ENCODE results near the gene GTSE1. TPM values are rescaled to one million over a fixed set of nuclear protein-coding genes. Genes with fewer than 3 reads are reported as not detected.

The GTSE1 gene
- total RNA-seq, 2 experiments from 2014 or later = 91.9 to 101 TPM

DNA sequence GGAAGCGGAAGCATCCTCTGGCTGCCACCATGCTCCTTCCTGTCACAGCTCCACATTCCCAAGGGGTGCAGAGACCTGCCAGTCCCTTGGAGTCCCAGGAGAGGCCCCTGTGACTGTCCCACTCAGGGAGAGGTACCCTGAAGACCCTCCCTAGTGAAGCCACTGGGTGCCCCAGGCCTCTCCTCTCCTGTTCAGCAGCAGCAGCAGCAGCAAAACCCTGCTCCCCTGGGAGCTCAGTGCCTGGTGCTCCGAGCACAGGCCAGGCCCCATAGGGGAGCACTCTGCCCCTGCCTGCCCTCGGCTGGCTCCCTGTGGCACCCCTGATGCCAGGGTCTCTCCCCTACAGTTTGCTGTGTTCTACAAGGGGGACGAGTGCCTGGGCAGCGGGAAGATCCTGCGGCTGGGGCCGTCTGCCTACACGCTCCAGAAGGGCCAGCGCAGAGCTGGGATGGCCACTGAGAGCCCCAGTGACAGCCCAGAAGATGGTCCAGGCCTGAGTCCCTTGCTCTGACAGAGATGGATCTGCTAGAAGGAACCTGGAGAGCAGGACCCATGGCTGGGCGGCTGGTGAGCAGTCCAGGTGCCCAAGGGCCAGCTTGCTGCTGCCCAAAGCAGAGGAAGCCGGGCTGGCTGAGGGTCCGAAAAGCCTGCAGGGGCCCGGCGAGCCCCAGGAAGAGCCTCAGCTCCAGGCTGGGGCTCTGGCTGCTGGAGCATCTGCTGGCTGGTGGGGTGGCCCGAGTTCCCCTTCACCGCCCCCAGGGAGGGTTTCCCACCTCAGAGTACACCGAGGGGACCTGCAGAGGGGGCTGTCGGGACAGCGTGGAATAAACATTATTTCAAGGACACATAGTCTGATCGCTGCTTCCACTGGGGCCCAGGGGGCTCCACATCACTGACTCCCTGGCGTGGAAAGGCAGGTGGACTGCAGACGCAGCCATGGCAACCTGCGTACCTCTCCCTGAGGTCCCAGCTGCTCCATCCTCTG is 60.1 kb downstream of the GTSE1 start:
- no peak for ATAC-seq
- CTCF ChIA-PET = interaction anchor here (2.0 to 2.5 kb wide), 2 partner anchors 11 to 185 kb away, joined by 11 read pairs; no protein-coding TSS in a partner anchor
- DNase-seq = no peak
- H3K27me3 Mint-ChIP-seq = no peaks in the 10 kb centered on the region
- no peaks in the 10 kb centered on the region for H3K9me3 Mint-ChIP-seq (ENCODE audit: low read depth)
- no peak overlapping the region for H3K27ac Mint-ChIP-seq
- no peak overlapping the region for H3K4me3 Mint-ChIP-seq
- H3K36me3 Mint-ChIP-seq = no peaks in the 10 kb centered on the region
- no peaks in the 10 kb centered on the region for H3K4me1 Mint-ChIP-seq

DNA sequence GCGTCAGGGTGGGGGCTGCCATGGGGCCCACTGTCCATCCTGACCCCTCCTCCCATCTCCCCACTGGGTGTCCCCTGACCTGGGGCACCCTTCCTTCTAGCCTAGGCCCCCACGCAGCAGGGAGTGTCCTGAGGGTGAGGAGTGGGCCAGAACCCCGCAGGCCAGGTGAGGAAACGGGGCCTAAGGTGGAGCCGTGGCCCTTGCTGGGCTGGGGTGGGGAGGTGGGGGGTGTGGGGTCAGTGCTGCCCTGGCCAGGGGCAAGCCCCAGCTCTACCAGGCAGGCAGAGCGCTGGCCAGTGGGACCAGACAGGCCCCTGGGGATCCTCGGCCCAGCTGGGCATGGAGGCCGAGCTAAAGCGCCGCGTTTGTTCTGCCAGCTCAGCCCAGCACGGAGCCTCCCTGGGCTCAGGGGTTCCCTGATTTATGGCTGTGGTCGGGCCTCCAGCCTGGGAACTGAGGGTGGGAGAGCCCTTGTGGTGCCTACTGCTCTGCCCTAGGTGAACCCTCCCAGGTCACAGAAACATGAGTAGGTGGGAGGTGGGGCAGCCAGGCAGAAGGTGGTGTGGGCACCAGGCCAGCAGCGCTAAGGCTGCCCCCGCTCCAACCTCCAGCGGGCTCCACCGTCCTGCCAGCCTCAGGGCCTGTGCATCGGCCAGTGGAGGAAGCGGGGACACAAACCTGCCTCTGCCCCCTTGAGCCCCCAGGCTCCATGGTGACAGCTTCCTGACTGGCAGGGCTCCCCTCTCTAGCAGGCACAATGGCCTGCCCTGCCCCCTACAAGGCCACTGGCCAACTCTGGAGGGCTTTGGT is 61.2 kb downstream of the GTSE1 start:
- Mint-ChIP-seq H3K27ac (no peak overlapping the region), H3K36me3 (no peaks in the 10 kb centered on the region), H3K4me1 (no peaks in the 10 kb centered on the region), H3K4me3 (no peak overlapping the region), H3K9me3 (ENCODE audit: low read depth) (no peaks in the 10 kb centered on the region), H3K27me3 (no peaks in the 10 kb centered on the region)
- DNase-seq = no peak
- ATAC-seq = no peak
- CTCF ChIA-PET = interaction anchor here (1.0 kb wide), 1 partner anchor 10 kb away, joined by 3 read pairs; no protein-coding TSS in a partner anchor

DNA sequence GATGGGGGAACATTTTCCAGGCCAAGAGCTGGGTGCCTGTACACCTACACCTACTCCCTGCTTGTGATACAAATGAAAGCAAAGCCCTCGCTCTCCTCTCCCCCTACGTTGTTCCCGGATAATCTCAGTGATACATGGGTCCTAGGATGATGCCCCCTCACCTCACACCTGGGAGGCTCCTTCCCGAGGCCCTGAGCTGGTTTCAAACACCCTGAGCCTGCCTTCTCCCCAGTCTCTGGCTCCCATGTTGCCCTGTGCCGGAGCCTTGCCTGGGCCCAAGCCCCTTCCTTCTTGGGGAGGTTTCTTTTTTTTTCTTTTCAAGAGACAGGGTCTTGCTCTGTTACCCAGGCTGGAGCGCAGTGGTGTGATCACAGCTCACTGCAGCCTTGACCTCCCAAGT is 62.1 kb downstream of the GTSE1 start:
- no peaks in the 10 kb centered on the region for H3K27me3 Mint-ChIP-seq
- no peak overlapping the region for H3K4me3 Mint-ChIP-seq
- H3K4me1 Mint-ChIP-seq = no peaks in the 10 kb centered on the region
- H3K27ac Mint-ChIP-seq = peak overlapping the region; percentile 59
- H3K36me3 Mint-ChIP-seq = no peaks in the 10 kb centered on the region
- no peak for ATAC-seq
- CTCF ChIA-PET = interaction anchor here (1.0 kb wide), 1 partner anchor 9 kb away, joined by 3 read pairs; no protein-coding TSS in a partner anchor
- H3K9me3 Mint-ChIP-seq (ENCODE audit: low read depth) = no peaks in the 10 kb centered on the region
- DNase-seq = no peak

DNA sequence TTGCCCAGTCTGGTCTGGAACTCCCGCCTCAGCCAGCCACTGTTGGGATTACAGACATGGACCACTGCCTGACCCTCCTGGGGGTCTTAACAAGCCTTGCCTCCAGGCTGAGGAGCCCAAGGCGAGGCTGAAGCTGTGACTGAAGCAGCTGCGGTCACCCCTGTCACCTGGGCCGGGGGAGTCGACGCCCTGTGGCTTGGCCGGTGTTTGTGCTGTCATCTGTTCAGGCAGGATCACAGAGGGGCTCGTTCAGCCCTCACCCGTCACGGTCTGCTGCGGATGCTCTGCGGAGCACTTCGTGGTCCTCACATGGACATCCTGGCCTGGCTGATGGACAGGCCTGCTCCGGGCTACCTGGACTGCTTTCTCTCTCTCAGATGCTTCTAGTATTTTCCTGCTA is 62.7 kb downstream of the GTSE1 start:
- H3K4me1 Mint-ChIP-seq = no peaks in the 10 kb centered on the region
- DNase-seq (no peak), ATAC-seq (no peak)
- no peak overlapping the region for H3K27ac Mint-ChIP-seq
- CTCF ChIA-PET = no interaction called here
- no peaks in the 10 kb centered on the region for H3K27me3 Mint-ChIP-seq
- H3K36me3 Mint-ChIP-seq = no peaks in the 10 kb centered on the region
- no peak overlapping the region for H3K4me3 Mint-ChIP-seq
- H3K9me3 Mint-ChIP-seq (ENCODE audit: low read depth) = no peaks in the 10 kb centered on the region

DNA sequence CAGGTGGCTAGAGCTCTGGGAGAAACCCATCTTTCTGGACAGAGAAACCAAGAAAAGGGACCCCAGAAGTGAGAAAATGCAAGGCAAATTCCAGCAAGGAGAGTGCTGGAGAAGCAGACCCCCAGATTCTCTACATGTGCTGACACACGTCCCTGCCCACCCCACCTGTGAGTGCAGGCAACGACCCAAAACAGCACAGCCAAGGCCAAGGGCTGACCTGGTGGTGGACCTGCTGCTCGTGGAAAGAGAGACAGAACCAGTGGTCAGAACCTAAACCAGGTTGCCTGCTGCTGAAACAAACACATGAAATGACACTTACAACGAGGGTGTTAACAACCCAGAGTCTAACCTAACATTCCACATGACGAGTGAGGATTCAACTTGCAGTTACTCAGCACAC is 63.4 kb downstream of the GTSE1 start:
- Mint-ChIP-seq H3K4me3 (no peak overlapping the region), H3K27me3 (no peaks in the 10 kb centered on the region), H3K27ac (no peak overlapping the region), H3K36me3 (no peaks in the 10 kb centered on the region), H3K9me3 (ENCODE audit: low read depth) (no peaks in the 10 kb centered on the region), H3K4me1 (no peaks in the 10 kb centered on the region)
- ATAC-seq (no peak), DNase-seq (no peak)
- CTCF ChIA-PET = no interaction called here

- CTCF ChIA-PET = no interaction called here
- Mint-ChIP-seq H3K27me3 (no peaks in the 10 kb centered on the region), H3K27ac (no peak overlapping the region), H3K4me3 (no peak overlapping the region), H3K4me1 (no peaks in the 10 kb centered on the region), H3K9me3 (ENCODE audit: low read depth) (no peaks in the 10 kb centered on the region), H3K36me3 (no peaks in the 10 kb centered on the region)
- no peak for ATAC-seq
- no peak for DNase-seq
Observed at GRCh38 chr22:46360891-46361290, 64.2 kb downstream of the GTSE1 start.

DNA sequence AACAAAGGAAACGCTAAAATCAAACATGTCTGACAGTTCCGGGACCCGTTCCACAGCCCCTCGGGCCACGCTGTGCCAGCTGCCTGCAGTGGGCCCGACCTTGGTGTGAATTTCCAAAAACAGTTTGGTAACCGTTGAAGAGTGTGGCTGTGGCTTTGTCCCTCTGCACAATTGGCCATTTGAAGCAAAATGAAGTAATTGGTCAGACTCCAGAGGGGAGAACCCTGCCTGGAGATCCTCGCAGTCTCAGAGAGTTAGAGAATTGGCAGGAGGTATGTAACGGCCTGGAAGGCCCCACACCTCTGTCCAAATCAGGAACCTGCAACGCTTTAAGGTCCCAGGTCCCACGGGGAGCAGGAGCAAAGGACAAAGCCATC is 65.1 kb downstream of the GTSE1 start:
- H3K27ac Mint-ChIP-seq = no peak overlapping the region
- no peak for DNase-seq

DNA sequence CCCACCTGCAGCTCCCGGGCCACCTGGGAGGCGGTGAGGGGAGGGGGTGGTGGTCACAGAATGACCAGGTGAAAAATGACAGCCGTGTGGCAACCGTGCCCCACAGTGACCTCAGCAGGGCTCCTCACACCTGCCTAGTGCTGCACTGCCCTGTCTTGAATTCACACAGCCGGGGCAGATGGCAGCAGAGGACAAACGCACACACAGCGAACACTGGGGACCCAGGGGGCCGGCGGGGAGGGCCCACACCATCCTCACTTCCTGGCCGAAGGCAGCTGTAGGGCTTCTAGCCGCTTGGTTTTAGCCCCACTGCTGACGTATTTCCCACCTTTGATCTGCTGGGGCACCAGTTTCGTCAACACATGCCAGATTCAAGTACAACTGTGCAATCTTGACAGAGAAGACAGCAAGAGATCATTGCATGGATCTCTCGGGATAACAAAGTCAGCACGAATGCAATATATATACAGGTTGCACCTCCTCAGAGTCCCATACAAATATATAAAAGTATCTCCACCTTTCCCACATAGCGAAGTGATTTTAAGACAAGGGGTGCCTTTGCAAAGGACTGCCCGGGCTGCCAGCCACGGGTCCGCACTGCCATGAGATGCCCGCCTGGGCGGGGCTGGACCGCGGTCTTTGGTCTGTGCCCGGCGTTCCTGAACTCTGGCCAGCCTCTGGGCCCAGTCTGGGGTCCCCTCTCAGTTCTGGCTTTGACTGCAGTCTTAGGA is 65.7 kb downstream of the GTSE1 start:
- Mint-ChIP-seq H3K27ac (no peak overlapping the region), H3K27me3 (no peaks in the 10 kb centered on the region), H3K4me1 (no peaks in the 10 kb centered on the region), H3K36me3 (no peaks in the 10 kb centered on the region), H3K9me3 (ENCODE audit: low read depth) (no peaks in the 10 kb centered on the region), H3K4me3 (no peak overlapping the region)
- ATAC-seq (no peak), DNase-seq (no peak)
- CTCF ChIA-PET = no interaction called here

More for the DNA sequence above, 65.1 kb downstream of the GTSE1 start:
- no peaks in the 10 kb centered on the region for H3K4me1 Mint-ChIP-seq
- H3K9me3 Mint-ChIP-seq (ENCODE audit: low read depth) = no peaks in the 10 kb centered on the region
- H3K4me3 Mint-ChIP-seq = no peak overlapping the region
- CTCF ChIA-PET = no interaction called here
- H3K36me3 Mint-ChIP-seq = no peaks in the 10 kb centered on the region
- no peak for ATAC-seq
- no peaks in the 10 kb centered on the region for H3K27me3 Mint-ChIP-seq

DNA sequence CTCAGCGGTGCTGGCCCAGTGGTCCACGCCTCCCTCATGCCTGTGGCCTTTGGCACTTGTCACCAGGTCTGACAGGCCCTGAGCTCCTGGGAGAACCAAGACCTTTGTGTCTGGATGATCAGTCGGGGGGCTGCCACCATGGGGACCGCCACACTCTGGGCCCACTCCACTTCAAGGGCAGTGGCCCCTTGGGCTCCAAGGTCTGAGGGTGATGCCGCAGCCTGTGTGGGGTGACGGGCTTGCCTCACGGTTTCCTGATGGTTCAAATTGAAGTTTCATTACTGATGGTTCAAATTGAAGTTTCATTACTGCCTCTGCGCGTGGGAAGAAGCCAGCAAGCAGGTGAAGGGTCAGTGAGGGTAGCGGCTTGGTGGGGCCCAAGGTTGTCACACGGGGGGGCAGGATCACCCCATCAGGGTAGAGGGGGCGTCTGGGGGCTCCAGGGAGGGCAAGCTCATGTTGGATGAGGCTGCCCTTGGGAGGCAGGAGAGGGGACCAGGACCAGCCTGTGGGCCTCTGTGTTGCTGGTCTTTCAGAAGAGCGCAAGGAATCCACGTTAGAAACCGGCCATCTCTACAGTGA is 66.4 kb downstream of the GTSE1 start:
- H3K4me3 Mint-ChIP-seq = no peak overlapping the region
- H3K9me3 Mint-ChIP-seq (ENCODE audit: low read depth) = no peaks in the 10 kb centered on the region
- CTCF ChIA-PET = no interaction called here
- H3K27ac Mint-ChIP-seq = no peak overlapping the region
- ATAC-seq (no peak), DNase-seq (no peak)
- no peaks in the 10 kb centered on the region for H3K4me1 Mint-ChIP-seq
- no peaks in the 10 kb centered on the region for H3K36me3 Mint-ChIP-seq
- H3K27me3 Mint-ChIP-seq = no peaks in the 10 kb centered on the region

DNA sequence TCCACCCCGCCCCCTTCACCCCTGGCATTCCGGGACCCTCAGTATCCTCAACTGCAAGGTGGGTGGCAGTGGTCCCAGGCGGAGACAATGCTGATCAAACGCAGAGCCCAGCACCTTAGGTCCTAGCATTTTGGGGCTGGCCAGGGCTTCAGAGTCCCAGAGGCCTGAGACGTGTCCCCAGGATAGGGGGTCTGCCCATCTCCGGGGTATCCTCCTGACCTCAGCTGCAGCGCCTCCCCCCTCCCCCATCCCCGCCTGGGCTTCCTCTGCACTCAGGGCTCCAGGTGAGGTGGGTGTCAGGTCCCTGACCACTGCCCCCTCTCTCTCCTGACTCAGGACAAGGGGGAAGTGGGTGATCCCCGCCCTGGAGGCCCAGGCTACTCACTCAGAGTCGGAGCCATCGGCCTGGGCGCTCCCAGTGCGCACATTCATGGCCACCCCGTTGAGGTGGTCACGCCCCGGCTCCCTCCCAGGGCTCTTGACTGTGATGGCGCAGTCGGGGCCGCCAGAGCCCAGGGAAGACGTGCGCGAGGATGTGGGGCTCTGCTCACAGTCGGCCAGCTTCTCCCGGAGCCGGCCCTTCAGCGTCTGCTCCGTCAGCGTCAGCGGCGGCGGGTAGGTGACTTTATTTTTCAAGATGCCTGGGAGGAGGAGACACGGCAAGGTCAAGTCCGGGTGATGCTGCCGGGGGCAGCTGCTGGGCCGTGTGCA is 67.1 kb downstream of the GTSE1 start:
- H3K27ac Mint-ChIP-seq = no peak overlapping the region
- DNase-seq (no peak), ATAC-seq (no peak)
- CTCF ChIA-PET = no interaction called here
- H3K4me1 Mint-ChIP-seq = no peaks in the 10 kb centered on the region
- no peaks in the 10 kb centered on the region for H3K27me3 Mint-ChIP-seq
- H3K9me3 Mint-ChIP-seq (ENCODE audit: low read depth) = no peaks in the 10 kb centered on the region
- H3K36me3 Mint-ChIP-seq = no peaks in the 10 kb centered on the region
- no peak overlapping the region for H3K4me3 Mint-ChIP-seq

- H3K27ac Mint-ChIP-seq = no peak overlapping the region
- DNase-seq (no peak), ATAC-seq (no peak)
- no peaks in the 10 kb centered on the region for H3K36me3 Mint-ChIP-seq
- H3K9me3 Mint-ChIP-seq (ENCODE audit: low read depth) = no peaks in the 10 kb centered on the region
- H3K4me3 Mint-ChIP-seq = no peak overlapping the region
- H3K27me3 Mint-ChIP-seq = no peaks in the 10 kb centered on the region
- CTCF ChIA-PET = no interaction called here
- H3K4me1 Mint-ChIP-seq = no peaks in the 10 kb centered on the region
Observed at GRCh38 chr22:46364341-46365165, 67.9 kb downstream of the GTSE1 start.

GRCh38 chr22:46365166-46365624 is 68.5 kb downstream of the GTSE1 start:
- H3K27ac Mint-ChIP-seq = no peak overlapping the region
- CTCF ChIA-PET = no interaction called here
- H3K4me3 Mint-ChIP-seq = no peak overlapping the region
- H3K4me1 Mint-ChIP-seq = peaks cover 3% of the 10 kb centered on the region
- H3K27me3 Mint-ChIP-seq = no peaks in the 10 kb centered on the region
- no peaks in the 10 kb centered on the region for H3K36me3 Mint-ChIP-seq
- ATAC-seq = no peak
- no peak for DNase-seq
- no peaks in the 10 kb centered on the region for H3K9me3 Mint-ChIP-seq (ENCODE audit: low read depth)
